Measurements from ENCODE around the gene ARHGAP6.
"Not testable (repeated sequence)": the region's sequence is repeated elsewhere in the genome, so short reads cannot be mapped to it uniquely, and the experiment has no call there.

ARHGAP6 gene

GRCh38 chrX:11130136-11130535 lies 535.6 kb downstream of the ARHGAP6 start:
- DNase-seq: no peak

GRCh38 chrX:11129534-11130105 lies 536.1 kb downstream of the ARHGAP6 start:
- no peak for DNase-seq

GRCh38 chrX:11125060-11125459 lies 540.7 kb downstream of the ARHGAP6 start:
- no peak for DNase-seq

- no peak for DNase-seq
These were observed 541.6 kb downstream of the ARHGAP6 start for GRCh38 chrX:11124112-11124511.

DNA sequence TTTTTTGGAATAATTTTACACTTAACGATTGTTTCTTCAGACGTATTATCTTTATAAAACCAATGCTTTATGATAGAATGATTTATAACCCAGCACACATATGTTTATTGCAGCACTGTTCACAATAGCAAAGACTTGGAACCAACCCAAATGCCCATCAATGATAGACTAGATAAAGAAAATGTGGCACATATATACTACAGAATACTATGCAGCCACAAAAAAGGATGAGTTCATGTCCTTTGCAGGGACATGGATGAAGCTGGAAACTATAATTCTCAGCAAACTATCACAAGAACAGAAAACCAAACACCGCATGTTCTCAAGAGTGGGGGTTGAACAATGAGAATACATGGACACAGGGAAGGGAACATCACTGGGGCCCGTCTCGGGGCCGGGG lies 542.6 kb downstream of the ARHGAP6 start:
- not testable (repeated sequence) for DNase-seq

- no peak for DNase-seq
These were observed 546.3 kb downstream of the ARHGAP6 start for GRCh38 chrX:11119313-11119943.

- no peak for DNase-seq
These were observed 548.0 kb downstream of the ARHGAP6 start for GRCh38 chrX:11117745-11118144.

GRCh38 chrX:11113731-11114130 lies 552.0 kb downstream of the ARHGAP6 start:
- DNase-seq: no peak

GRCh38 chrX:11111947-11112346 lies 553.8 kb downstream of the ARHGAP6 start:
- no peak for DNase-seq

GRCh38 chrX:11111037-11111851 lies 554.5 kb downstream of the ARHGAP6 start, which contains the start of gene HCCS:
Gene HCCS, plus strand, starts transcription at chrX:11111332. Its CDS starts 729 bp downstream, at chrX:11112061.
- DNase-seq: peak; percentile 58 to 75 (median 66)

GRCh38 chrX:11109968-11110367 lies 555.8 kb downstream of the ARHGAP6 start:
- no peak for DNase-seq

GRCh38 chrX:11108253-11108941 lies 557.3 kb downstream of the ARHGAP6 start:
- DNase-seq: no peak

- DNase-seq: no peak
These were observed 560.6 kb downstream of the ARHGAP6 start for GRCh38 chrX:11105080-11105479.

GRCh38 chrX:11103751-11104150 lies 562.0 kb downstream of the ARHGAP6 start:
- no peak for DNase-seq

- DNase-seq: no peak
These were observed 562.7 kb downstream of the ARHGAP6 start for GRCh38 chrX:11103006-11103405.

DNA sequence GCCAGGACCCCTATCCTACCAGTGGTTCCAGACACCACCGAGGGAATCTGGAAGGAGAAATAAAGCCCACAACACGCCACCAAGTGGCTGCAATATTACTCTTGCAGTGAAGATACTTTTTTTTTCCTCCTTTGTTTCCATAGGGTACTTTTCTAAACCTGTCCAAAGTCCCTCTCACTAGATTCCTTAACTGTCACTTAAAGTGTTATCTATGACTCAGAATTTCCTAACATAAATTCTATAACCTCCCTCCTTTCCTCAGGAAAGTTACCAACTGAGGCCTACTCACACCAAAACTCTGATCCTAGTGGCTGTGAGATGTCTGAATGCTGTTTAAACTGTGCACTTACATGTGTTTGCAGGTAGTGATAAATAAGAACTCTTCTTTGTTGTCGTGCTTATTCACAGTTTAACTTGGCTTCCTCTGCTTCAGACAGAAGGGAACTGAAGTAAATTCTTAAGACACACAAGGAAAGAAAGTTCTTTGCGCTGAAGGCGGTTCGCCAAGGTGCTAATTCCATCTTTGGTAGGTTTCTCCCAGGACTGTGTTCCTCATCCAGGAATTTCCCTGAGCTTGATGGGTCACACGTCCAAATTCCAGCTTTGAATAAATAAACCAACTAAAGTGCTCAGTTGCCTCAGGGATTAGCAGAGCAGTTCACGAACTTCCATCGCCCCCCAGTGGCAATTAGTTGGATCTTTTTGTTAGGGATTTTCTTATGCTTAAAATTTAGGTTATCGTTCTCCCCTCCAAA lies 565.3 kb downstream of the ARHGAP6 start:
- no peak for DNase-seq

DNA sequence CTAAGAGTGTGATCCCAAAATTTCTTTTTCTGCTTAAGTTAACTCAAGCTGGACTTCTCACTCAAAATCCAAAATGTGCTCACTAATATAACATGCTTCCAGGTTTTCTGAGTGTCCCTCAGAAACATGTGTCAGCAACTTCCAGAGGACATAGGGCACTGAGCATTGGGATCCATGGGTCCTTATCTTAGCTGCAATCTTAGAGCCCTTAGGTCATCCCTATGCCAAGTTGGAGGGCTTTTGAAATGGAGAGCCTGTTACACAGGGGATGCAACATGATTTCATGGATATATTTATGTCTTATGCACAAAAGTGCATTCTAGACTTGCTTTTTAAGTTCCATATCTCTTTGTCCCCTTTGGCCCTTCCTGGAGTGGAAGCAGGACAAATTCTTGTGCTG lies 566.3 kb downstream of the ARHGAP6 start:
- no peak for DNase-seq

- DNase-seq: no peak
These were observed 567.8 kb downstream of the ARHGAP6 start for GRCh38 chrX:11097933-11098332.

DNA sequence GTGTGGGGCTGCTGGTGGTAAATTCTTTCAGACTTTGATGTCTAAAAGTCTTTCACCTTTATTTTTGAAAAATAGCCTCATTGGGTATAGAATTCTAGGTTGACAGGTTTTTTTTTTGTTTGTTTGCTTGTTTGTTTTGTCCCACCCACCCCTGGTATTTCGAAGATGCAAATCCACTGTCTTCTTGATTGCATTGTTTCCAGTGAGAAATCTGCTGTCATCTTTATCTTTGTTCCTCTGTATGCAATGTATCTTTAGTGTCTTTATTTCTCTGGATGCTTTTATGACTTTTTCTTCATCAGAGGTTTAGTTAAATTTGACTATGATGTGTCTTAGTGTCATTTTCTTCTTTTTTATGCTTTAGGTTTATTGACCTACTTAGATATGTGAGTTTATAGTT lies 575.9 kb downstream of the ARHGAP6 start:
- DNase-seq: no peak
